ENCODE measurements around the gene LCA5L. TPM values are rescaled to one million over a fixed set of nuclear protein-coding genes. Genes with fewer than 3 reads are reported as not detected.

The LCA5L gene
- total and polyA plus RNA-seq, 10 of the 15 experiments (the other 5 are each of a cell fraction or from before 2014, with no cell fraction given): 0.18 to 0.55 (median 0.27) TPM; not detected in 2

DNA sequence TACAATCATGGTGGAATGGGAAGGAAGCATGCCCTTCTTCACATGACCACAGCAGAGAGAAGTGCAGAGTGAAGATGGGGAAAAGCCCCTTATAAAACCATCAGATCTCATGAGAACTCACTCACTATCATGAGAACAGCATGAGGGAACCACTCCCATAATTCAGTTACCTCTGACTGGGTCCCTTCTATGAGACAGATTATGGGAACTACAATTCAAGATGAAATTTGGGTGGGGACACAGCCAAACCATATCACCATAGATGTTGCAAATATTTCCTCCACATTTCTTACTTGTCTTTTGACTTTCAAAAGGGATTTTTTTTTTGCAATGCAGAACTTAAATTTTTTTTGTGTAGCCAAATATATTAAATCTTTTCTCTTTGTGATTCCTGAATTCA is 21.0 kb upstream of the LCA5L start:
- SMC1A ChIA-PET (ENCODE audit: uncharacterized antibody, unreplicated experiment): interaction anchor here (0.7 kb wide), 1 partner anchor 14 kb away, joined by 3 read pairs; no protein-coding TSS in a partner anchor

DNA sequence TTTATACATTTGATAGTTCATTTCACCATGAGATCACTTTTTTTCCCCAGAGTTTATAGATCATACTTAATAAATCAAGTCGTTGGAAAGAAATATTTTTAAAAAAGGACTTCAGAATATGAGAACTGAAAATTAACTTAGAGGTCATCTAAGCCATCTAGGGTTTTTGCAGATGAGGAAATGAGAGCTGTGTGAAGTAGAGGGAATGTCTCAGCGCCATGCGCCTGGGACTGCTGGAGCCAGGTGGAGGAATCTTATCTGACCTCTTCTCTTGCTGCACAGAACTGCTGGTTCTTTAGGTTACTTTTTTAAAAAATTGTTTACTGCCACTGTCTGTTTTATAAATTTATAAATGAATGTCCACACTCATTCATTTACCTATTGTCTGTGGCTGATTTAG is 17.7 kb upstream of the LCA5L start:
- BruUV-seq (replicated peaks): no TSS peak
- Histone ChIP-seq H3K4me3 (no peak overlapping the region), H3K9ac (ENCODE audit: control insufficient read depth, insufficient read depth, low read length) (no peak overlapping the region), H4K20me1 (ENCODE audit: control insufficient read depth, insufficient read depth) (no peaks in the 10 kb centered on the region), H3K4me1 (ENCODE audit: control insufficient read depth, insufficient read depth, low read length) (no peaks in the 10 kb centered on the region), H3K4me2 (ENCODE audit: control insufficient read depth, insufficient read depth) (no peak overlapping the region), H3K79me2 (ENCODE audit: control insufficient read depth, insufficient read depth, low read length) (no peaks in the 10 kb centered on the region), H2AFZ (ENCODE audit: control insufficient read depth, low read depth, low read length) (no peak overlapping the region), H3K27me3 (replicated peaks in 1 of 2; ENCODE audit: control insufficient read depth in 2 of 2, insufficient read depth in 2 of 2, low read length in 1 of 2) (no peaks in the 10 kb centered on the region), H3K36me3 (ENCODE audit: control insufficient read depth in 2 of 2, insufficient read depth in 2 of 2, low read length in 1 of 2) (no peaks in the 10 kb centered on the region), H3K27ac (ENCODE audit: control insufficient read depth, insufficient read depth) (no peak overlapping the region), H3K9me3 (replicated peaks; ENCODE audit: control insufficient read depth, insufficient read depth, low read length) (no peaks in the 10 kb centered on the region; the same call in 2 of the 3 replicates)
- RAD21 ChIA-PET (ENCODE audit: unreplicated experiment): no interaction called here
- SMC1A ChIA-PET (ENCODE audit: uncharacterized antibody, unreplicated experiment): interaction anchor here (1.0 kb wide), 1 partner anchor 24 kb away, joined by 4 read pairs; no protein-coding TSS in a partner anchor
- DNase-seq (ENCODE audit: low read depth, low spot score) (no peak), FAIRE-seq (no peak), ATAC-seq (0 out of 3 replicates have a peak, but pooled peaks have one; percentile 33)
- CTCF ChIA-PET: interaction anchor here (0.6 kb wide), 1 partner anchor 19 kb away, joined by 3 read pairs; no protein-coding TSS in a partner anchor
- peak; percentile 32; the same call in 1 of the 2 replicates for TF ChIP-seq SPI1 (IDR thresholded peaks at IDR 0.05; ENCODE audit: borderline replicate concordance, insufficient read depth, low read depth, low read length)
- TF ChIP-seq, protein P1, sequence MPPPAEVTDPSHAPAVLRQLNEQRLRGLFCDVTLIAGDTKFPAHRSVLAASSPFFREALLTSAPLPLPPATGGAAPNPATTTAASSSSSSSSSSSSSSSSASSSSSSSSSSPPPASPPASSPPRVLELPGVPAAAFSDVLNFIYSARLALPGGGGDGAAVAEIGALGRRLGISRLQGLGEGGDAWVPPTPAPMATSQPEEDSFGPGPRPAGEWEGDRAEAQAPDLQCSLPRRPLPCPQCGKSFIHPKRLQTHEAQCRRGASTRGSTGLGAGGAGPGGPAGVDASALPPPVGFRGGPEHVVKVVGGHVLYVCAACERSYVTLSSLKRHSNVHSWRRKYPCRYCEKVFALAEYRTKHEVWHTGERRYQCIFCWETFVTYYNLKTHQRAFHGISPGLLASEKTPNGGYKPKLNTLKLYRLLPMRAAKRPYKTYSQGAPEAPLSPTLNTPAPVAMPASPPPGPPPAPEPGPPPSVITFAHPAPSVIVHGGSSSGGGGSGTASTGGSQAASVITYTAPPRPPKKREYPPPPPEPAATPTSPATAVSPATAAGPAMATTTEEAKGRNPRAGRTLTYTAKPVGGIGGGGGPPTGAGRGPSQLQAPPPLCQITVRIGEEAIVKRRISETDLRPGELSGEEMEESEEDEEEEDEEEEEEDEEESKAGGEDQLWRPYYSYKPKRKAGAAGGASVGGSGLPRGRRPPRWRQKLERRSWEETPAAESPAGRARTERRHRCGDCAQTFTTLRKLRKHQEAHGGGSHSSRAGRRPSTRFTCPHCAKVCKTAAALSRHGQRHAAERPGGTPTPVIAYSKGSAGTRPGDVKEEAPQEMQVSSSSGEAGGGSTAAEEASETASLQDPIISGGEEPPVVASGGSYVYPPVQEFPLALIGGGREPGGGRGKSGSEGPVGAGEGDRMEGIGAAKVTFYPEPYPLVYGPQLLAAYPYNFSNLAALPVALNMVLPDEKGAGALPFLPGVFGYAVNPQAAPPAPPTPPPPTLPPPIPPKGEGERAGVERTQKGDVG (CRISPR knock-in tag; IDR thresholded peaks at IDR 0.05): no peak
- in situ Hi-C loops (cut with MboI) (no loop called here), intact Hi-C loops (cut with micrococcal nuclease; ENCODE audit: unreplicated experiment) (no loop called here)
- POLR2A ChIA-PET: no interaction called here
- WGBS (ENCODE audit: insufficient coverage, insufficient replicate concordance, low lambda C conversion rate, missing lambda C conversion rate): 69% methylated on average over 3 of the region's 3 CpGs

More for the DNA sequence above, 21.0 kb upstream of the LCA5L start:
- CTCF ChIA-PET: no interaction called here
- no peak overlapping the region for H3K9ac ChIP-seq (ENCODE audit: control insufficient read depth, insufficient read depth, low read length)
- no peaks in the 10 kb centered on the region for H3K27me3 ChIP-seq (replicated peaks in 1 of 2; ENCODE audit: control insufficient read depth in 2 of 2, insufficient read depth in 2 of 2, low read length in 1 of 2)
- intact Hi-C loops (cut with micrococcal nuclease; ENCODE audit: unreplicated experiment): no loop called here
- no peak overlapping the region for H3K27ac ChIP-seq (ENCODE audit: control insufficient read depth, insufficient read depth)
- H4K20me1 ChIP-seq (ENCODE audit: control insufficient read depth, insufficient read depth): no peaks in the 10 kb centered on the region
- no peak overlapping the region for H2AFZ ChIP-seq (ENCODE audit: control insufficient read depth, low read depth, low read length)
- H3K4me3 ChIP-seq: no peak overlapping the region
- H3K4me1 ChIP-seq (ENCODE audit: control insufficient read depth, insufficient read depth, low read length): no peaks in the 10 kb centered on the region
- in situ Hi-C loops (cut with MboI): no loop called here
- H3K4me2 ChIP-seq (ENCODE audit: control insufficient read depth, insufficient read depth): no peak overlapping the region
- no peaks in the 10 kb centered on the region for H3K79me2 ChIP-seq (ENCODE audit: control insufficient read depth, insufficient read depth, low read length)
- TF ChIP-seq CREM (IDR thresholded peaks at IDR 0.05; ENCODE audit: low read depth) (no peak), PML (IDR thresholded peaks at IDR 0.05; ENCODE audit: low read length) (no peak), ZNF274 (IDR thresholded peaks at IDR 0.05; ENCODE audit: insufficient read depth, insufficient read length) (no peak), SREBF1 (IDR thresholded peaks at IDR 0.05; ENCODE audit: low read length) (no peak), BACH1 (IDR thresholded peaks at IDR 0.05; ENCODE audit: borderline replicate concordance) (no peak), TAF1 (IDR thresholded peaks at IDR 0.05; ENCODE audit: borderline replicate concordance, low read depth, low read length) (no peak)
- POLR2A ChIA-PET: no interaction called here
- BruUV-seq (replicated peaks): no TSS peak
- RAD21 ChIA-PET (ENCODE audit: unreplicated experiment): no interaction called here
- FAIRE-seq: no peak
- H3K9me3 ChIP-seq (replicated peaks; ENCODE audit: control insufficient read depth, insufficient read depth, low read length): no peaks in the 10 kb centered on the region; the same call in 2 of the 3 replicates
- no peak for DNase-seq (ENCODE audit: low read depth, low spot score)
- H3K36me3 ChIP-seq (ENCODE audit: control insufficient read depth in 2 of 2, insufficient read depth in 2 of 2, low read length in 1 of 2): no peaks in the 10 kb centered on the region
- no peak for ATAC-seq

Data from GM12878 (cell line).